OCI-LY7 (cell line): ENCODE data around the gene NUP210. TPM values are rescaled to one million over a fixed set of nuclear protein-coding genes. Genes with fewer than 3 reads are reported as not detected.

ENCODE experiments used
- BruUV-seq: library from RNA; stranded (reverse); fragments of 400-500 nt; replicated peaks from 2 replicates; lab custom pipeline; 2021; lab: Mats Ljungman, UMichigan
- CTCF ChIA-PET: fragments of 300-600 bp; sonication (Branson Sonifier 250); formaldehyde crosslinking; loops from one replicate; lab custom pipeline; 2022; ENCODE audit warnings: antibody characterized with exemption; ENCODE audit not compliant: unreplicated experiment; lab: Charles Lee
- POLR2A ChIA-PET: fragments of 300-600 bp; sonication (Branson Sonifier 250); formaldehyde crosslinking; loops from one replicate; lab custom pipeline; 2022; ENCODE audit warnings: antibody characterized with exemption; lab: Charles Lee
- DNase-seq: peaks from one replicate; pipeline ENCODE4 v3.0.0-alpha.2; 2015; ENCODE audit warnings: low spot score
- H2AFZ ChIP-seq: fragments of 200-600 bp; sonication (generic), shearing (Covaris generic); 2 replicates; pipeline ENCODE4 v1.6.1; 2014; ENCODE audit warnings: mild to moderate bottlenecking, antibody characterized with exemption, low read length, moderate library complexity
- H3K27ac ChIP-seq: fragments of 200-600 bp; sonication (generic); 2 replicates; pipeline ENCODE4 v1.5.1; 2014; ENCODE audit warnings: mixed run types, low read depth, mild to moderate bottlenecking, moderate library complexity, low read length, inconsistent platforms; ENCODE audit not compliant: poor library complexity, severe bottlenecking
- H3K36me3 ChIP-seq: fragments of 200-600 bp; sonication (generic); 2 replicates; pipeline ENCODE4 v1.6.1; 2014; ENCODE audit warnings: mild to moderate bottlenecking, antibody characterized with exemption, low read length, moderate library complexity, mixed read lengths; ENCODE audit not compliant: insufficient read depth
- H3K4me1 ChIP-seq: fragments of 200-600 bp; sonication (generic); 2 replicates; pipeline ENCODE4 v1.5.1; 2014; ENCODE audit warnings: mild to moderate bottlenecking, low read length; ENCODE audit not compliant: insufficient read depth, poor library complexity, severe bottlenecking
- H3K4me2 ChIP-seq: fragments of 200-600 bp; sonication (generic); 2 replicates; pipeline ENCODE4 v1.6.1; 2014; ENCODE audit warnings: mild to moderate bottlenecking, low read length
- H3K4me3 ChIP-seq: fragments of 200-600 bp; sonication (generic); 2 replicates; pipeline ENCODE4 v1.5.1; 2014; ENCODE audit warnings: mild to moderate bottlenecking, low read depth, low read length; ENCODE audit not compliant: poor library complexity, severe bottlenecking
- H3K79me2 ChIP-seq: fragments of 200-600 bp; sonication (generic); 2 replicates; pipeline ENCODE4 v1.6.1; 2016; ENCODE audit warnings: low read depth, mild to moderate bottlenecking, low read length, moderate library complexity, mixed read lengths; ENCODE audit not compliant: insufficient read depth
- H3K9me2 ChIP-seq: fragments of 200-600 bp; sonication (generic); 2 replicates; pipeline ENCODE4 v1.6.1; 2016; ENCODE audit warnings: mild to moderate bottlenecking, low read length, mixed read lengths; ENCODE audit not compliant: insufficient read depth
- H3K9me3 ChIP-seq: fragments of 200-600 bp; sonication (generic); 2 replicates; pipeline ENCODE4 v1.6.1; 2014; ENCODE audit warnings: mild to moderate bottlenecking, mixed run types, low read length, mixed read lengths
- H4K20me1 ChIP-seq: fragments of 200-600 bp; sonication (generic); 2 replicates; pipeline ENCODE4 v1.6.1; 2014; ENCODE audit warnings: mild to moderate bottlenecking, antibody characterized with exemption, low read length, moderate library complexity, mixed read lengths; ENCODE audit not compliant: insufficient read depth
- CTCF ChIP-seq: fragments of 200-600 bp; sonication (generic); conservative IDR thresholded peaks from 2 replicates; pipeline ENCODE4 v1.5.1; 2014; ENCODE audit warnings: mild to moderate bottlenecking, antibody characterized with exemption, low read length, moderate library complexity, mixed read lengths
- EZH2phosphoT487 ChIP-seq: fragments of 200-600 bp; sonication (generic); IDR thresholded peaks from 2 replicates; pipeline ENCODE4 v1.6.1; 2018; ENCODE audit warnings: low read depth, borderline replicate concordance, mild to moderate bottlenecking, mixed run types, antibody characterized with exemption, low read length, moderate library complexity, mixed read lengths
- intact Hi-C: fragments of 100-400 bp; cut with micrococcal nuclease; formaldehyde crosslinking; loops from one replicate; pipeline ENCODE4 v1.10.0; 2022; ENCODE audit not compliant: unreplicated experiment
- total RNA-seq, 2 experiments: library from RNA; depleted of rRNA in 1 of 2; stranded (reverse); fragments of >200 nt in 1 of 2; shearing (Covaris generic) in 1 of 2; gene quantifications; 2 replicates each; pipeline ENCODE4 v1.2.3, GENCODE V29; 2014 to 2022

Gene NUP210
- total RNA-seq, 2 experiments from 2014 or later, result 195 to 232 TPM

GRCh38 chr3:13462822-13463221 lies 42.7 kb upstream of the NUP210 start:
- Histone ChIP-seq H4K20me1 (no peaks in the 10 kb centered on the region), H3K27ac (no peak overlapping the region), H3K4me2 (no peak overlapping the region), H3K9me2 (no peaks in the 10 kb centered on the region), H3K79me2 (no peaks in the 10 kb centered on the region), H3K36me3 (no peaks in the 10 kb centered on the region), H3K4me3 (no peak overlapping the region), H2AFZ (no peak overlapping the region), H3K9me3 (no peaks in the 10 kb centered on the region), H3K4me1 (peaks cover 6% of the 10 kb centered on the region)
- BruUV-seq, result no TSS peak
- TF ChIP-seq EZH2phosphoT487 (no peak), CTCF (no peak)
- intact Hi-C loops, result no loop called here
- POLR2A ChIA-PET, result interaction anchor here (0.8 kb wide), 1 partner anchor 175 kb away, joined by 3 read pairs; no protein-coding TSS in a partner anchor
- DNase-seq, result no peak
- CTCF ChIA-PET, result interaction anchor here (1.5 kb wide), 1 partner anchor 371 kb away, joined by 5 read pairs; no protein-coding TSS in a partner anchor

GRCh38 chr3:13462125-13462629 lies 42.1 kb upstream of the NUP210 start:
- Histone ChIP-seq H3K9me2 (no peaks in the 10 kb centered on the region), H3K4me3 (no peak overlapping the region), H3K4me2 (no peak overlapping the region), H3K36me3 (no peaks in the 10 kb centered on the region), H3K4me1 (peaks cover 6% of the 10 kb centered on the region), H2AFZ (no peak overlapping the region), H3K79me2 (no peaks in the 10 kb centered on the region), H3K9me3 (no peaks in the 10 kb centered on the region), H4K20me1 (no peaks in the 10 kb centered on the region), H3K27ac (no peak overlapping the region)
- ChIA-PET CTCF (interaction anchor here (1.5 kb wide), 2 partner anchors 371 kb away, joined by 5 to 6 read pairs; no protein-coding TSS in a partner anchor), POLR2A (interaction anchor here (0.5 to 0.8 kb wide), 3 partner anchors 111 to 1510 kb away, joined by 3 to 5 read pairs (median 3); no protein-coding TSS in a partner anchor)
- intact Hi-C loops, result no loop called here
- no peak for DNase-seq
- BruUV-seq, result no TSS peak
- TF ChIP-seq EZH2phosphoT487, result no peak
- TF ChIP-seq CTCF, result no peak
